Stomach (tissue), 9 donors: ENCODE results near the gene DHRS7B. TPM values are rescaled to one million over a fixed set of nuclear protein-coding genes. Genes with fewer than 3 reads are reported as not detected.
A peak's percentile ranks its signal among the peaks of the same experiment; 100 is the strongest.

Experiments used
- DNase-seq, 2 donors: peaks; one replicate each; pipeline versions ENCODE4 v3.0.0 to v3.0.0-alpha.2; 2013 to 2019
- H3K27ac ChIP-seq, 5 donors: fragments of 200-600 bp in 4 of 5; sonication (generic) in 4 of 5; one replicate each; pipeline ENCODE4 v1.5.1; 2013 to 2019; ENCODE audit warnings: mild to moderate bottlenecking in 1 of 5, moderate library complexity in 1 of 5
- H3K27me3 ChIP-seq, 3 donors: fragments of 200-600 bp; sonication (generic); one replicate each; pipeline ENCODE4 v1.5.1; 2017 to 2019; ENCODE audit warnings: mixed run types in 1 of 3
- H3K36me3 ChIP-seq, 4 donors: fragments of 200-600 bp; sonication (generic); 1 replicate in 3 of 4; 2 replicates in 1 of 4; pipeline ENCODE4 v1.5.1; 2016 to 2019
- H3K4me1 ChIP-seq, 4 donors: fragments of 200-600 bp; sonication (generic); one replicate each; pipeline ENCODE4 v1.5.1; 2016 to 2019
- H3K4me3 ChIP-seq, 4 donors: fragments of 200-600 bp; sonication (generic) in 3 of 4; one replicate each; pipeline ENCODE4 v1.5.1; 2016 to 2019; ENCODE audit warnings: mild to moderate bottlenecking in 1 of 4
- H3K9me3 ChIP-seq, 4 donors: fragments of 200-600 bp; sonication (generic); one replicate each; pipeline ENCODE4 v1.5.1; 2016 to 2019
- CTCF ChIP-seq, 7 experiments: fragments of 450-650 bp in 4 of 7; fragments of 200-600 bp in 3 of 7; sonication (generic) in 3 of 7; IDR thresholded peaks; one replicate each; pipeline ENCODE4 v1.5.1; 2016 to 2019; ENCODE audit warnings: antibody characterized with exemption in 7 of 7, control low read depth in 2 of 7, mild to moderate bottlenecking in 1 of 7
- EP300 ChIP-seq: sonication (generic); formaldehyde crosslinking; IDR thresholded peaks from one replicate; pipeline ENCODE4 v1.6.1; 2017; ENCODE audit warnings: antibody characterized with exemption
- POLR2A ChIP-seq, 4 donors: fragments of 450-650 bp; IDR thresholded peaks; one replicate each; pipeline ENCODE4 v1.6.1; 2016; ENCODE audit warnings: antibody characterized with exemption in 4 of 4, control low read depth in 2 of 4, mild to moderate bottlenecking in 1 of 4, moderate library complexity in 1 of 4
- POLR2AphosphoS5 ChIP-seq, 3 donors: sonication (generic); formaldehyde crosslinking; IDR thresholded peaks; one replicate each; pipeline ENCODE4 v1.6.1; 2016; ENCODE audit warnings: antibody characterized with exemption in 3 of 3
- WGBS, 5 donors: extraction: QIAGEN DNeasy Blood & Tissue Kit in 3 of 5; methylation state at CpG; one replicate each; pipeline versions ENCODE4 v1.1.5 to v1.1.7; 2013 to 2018; 5-methylcytosine and 5-hydroxymethylcytosine counted together
- intact Hi-C: fragments of 100-400 bp; cut with DNase I; formaldehyde crosslinking; loops from one replicate; pipeline ENCODE4 v1.15.1; 2023; ENCODE audit warnings: low total_unique reads
- polyA plus RNA-seq, 3 donors: library from polyadenylated mRNA; stranded (reverse); fragments of 200-250 nt; gene quantifications; one replicate each; pipeline ENCODE4 v1.2.3, GENCODE V29; 2013
- total RNA-seq, 5 donors: library from RNA; depleted of rRNA; stranded (reverse); fragments of >200 nt; gene quantifications; one replicate each; pipeline versions ENCODE4 v1.1.0 to v1.2.3, GENCODE V29; 2014 to 2016
- donor health status: healthy with polysubstance abuse.
- donor health status: Bipolar disorder and iron deficiency.
- donor health status: healthy.

The DHRS7B gene
- total and polyA plus RNA-seq, 8 donors: 5.8 to 32.9 (median 20.3) TPM; not detected in 1

DNA sequence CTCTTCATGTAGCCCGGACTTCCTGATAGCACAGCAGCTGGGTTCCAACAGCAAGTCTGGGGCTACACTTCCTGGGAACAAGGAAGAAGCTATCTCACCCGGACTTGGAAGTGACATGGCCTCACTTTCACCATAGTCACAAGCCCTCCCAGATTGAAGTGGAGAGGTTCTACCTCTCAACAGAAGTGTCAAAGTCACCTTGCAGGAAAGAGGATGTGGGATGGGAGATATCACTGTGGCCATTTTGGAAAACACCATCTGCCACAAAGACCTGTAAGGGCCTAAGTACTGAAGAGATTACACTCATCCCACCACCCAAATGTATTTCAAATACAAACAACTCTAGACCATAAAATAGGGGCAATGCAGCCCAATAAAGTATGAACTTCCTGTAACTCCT lies 29.9 kb upstream of the DHRS7B start:
- Histone ChIP-seq H3K36me3 (no peaks in the 10 kb centered on the region), H3K9me3 (no peaks in the 10 kb centered on the region), H3K4me3 (no peak overlapping the region), H3K27me3 (no peaks in the 10 kb centered on the region), H3K4me1 (peaks cover 4 to 19% (median 13%) of the 10 kb centered on the region in 4 donors), H3K27ac (no peak overlapping the region)
- DNase-seq: no peak
- TF ChIP-seq CTCF (IDR thresholded peaks at IDR 0.05) (no peak), POLR2AphosphoS5 (IDR thresholded peaks at IDR 0.05) (no peak), EP300 (no peak), POLR2A (IDR thresholded peaks at IDR 0.05) (no peak)
- 70 to 81% (median 77%) methylated on average over 2 of the region's 2 CpGs for WGBS, 5 donors
- intact Hi-C loops: no loop called here

GRCh38 chr17:21098934-21099689 lies 27.7 kb upstream of the DHRS7B start:
- WGBS, 5 donors: 1% methylated on average over 29 of the region's 29 CpGs
- Histone ChIP-seq H3K27ac (peak overlapping the region in 1 of 5 donors; percentile 8), H3K4me1 (peaks cover 4 to 19% (median 13%) of the 10 kb centered on the region in 4 donors), H3K4me3 (peak overlapping the region; percentile 44 to 64 (median 58)), H3K36me3 (no peaks in the 10 kb centered on the region), H3K27me3 (no peaks in the 10 kb centered on the region), H3K9me3 (no peaks in the 10 kb centered on the region)
- DNase-seq: peak; percentile 62 to 87
- TF ChIP-seq EP300 (no peak), POLR2A (IDR thresholded peaks at IDR 0.05) (no peak), POLR2AphosphoS5 (IDR thresholded peaks at IDR 0.05) (no peak), CTCF (IDR thresholded peaks at IDR 0.05) (no peak)
- intact Hi-C loops: no loop called here

DNA sequence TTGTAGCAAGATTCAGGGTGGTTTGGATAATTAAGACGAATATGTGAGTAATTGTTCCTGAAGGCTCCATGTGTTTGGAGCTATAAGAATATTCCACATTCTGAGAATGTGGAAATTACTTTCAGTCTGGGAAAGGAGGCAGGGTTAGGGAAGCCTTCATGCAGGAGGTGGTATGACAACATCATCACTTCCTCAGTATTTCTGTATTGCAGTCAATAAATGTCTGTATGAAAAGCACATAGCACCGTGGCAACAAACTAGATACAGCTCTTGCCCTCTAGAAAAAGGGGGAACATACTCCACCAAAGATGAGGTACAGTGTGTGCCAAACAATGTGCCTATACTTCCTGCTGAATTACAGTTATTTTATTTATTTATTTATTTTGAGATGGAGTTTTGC lies 26.1 kb upstream of the DHRS7B start:
- Histone ChIP-seq H3K9me3 (no peaks in the 10 kb centered on the region), H3K27me3 (no peaks in the 10 kb centered on the region), H3K36me3 (no peaks in the 10 kb centered on the region), H3K4me3 (no peak overlapping the region), H3K27ac (no peak overlapping the region), H3K4me1 (peaks cover 4 to 19% (median 13%) of the 10 kb centered on the region in 4 donors)
- no peak for DNase-seq
- 71 to 92% (median 80%) methylated on average over 2 of the region's 2 CpGs for WGBS, 5 donors
- intact Hi-C loops: no loop called here
- no peak for TF ChIP-seq CTCF (IDR thresholded peaks at IDR 0.05)
- TF ChIP-seq POLR2AphosphoS5 (IDR thresholded peaks at IDR 0.05): no peak
- no peak for TF ChIP-seq EP300
- TF ChIP-seq POLR2A (IDR thresholded peaks at IDR 0.05): no peak

DNA sequence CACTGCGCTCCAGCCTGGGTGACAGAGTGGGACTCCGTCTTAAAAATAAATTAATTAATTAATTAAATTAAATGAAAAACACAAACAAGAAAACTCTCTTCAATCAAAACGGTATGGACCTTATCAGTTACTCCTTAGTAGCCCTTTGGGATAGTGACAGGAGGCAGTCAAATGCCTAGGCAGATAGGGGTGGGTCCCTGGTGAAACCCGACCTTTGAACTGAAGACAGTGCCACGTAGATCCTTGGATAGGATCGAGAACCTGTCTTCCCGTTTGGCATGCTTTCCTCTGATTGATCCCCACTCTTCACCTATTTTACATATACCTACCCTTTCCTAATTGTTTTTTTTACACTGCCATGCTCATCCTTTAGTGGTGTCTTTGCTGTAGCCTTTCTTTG lies 22.2 kb upstream of the DHRS7B start:
- H3K4me1 ChIP-seq: peaks cover 0 to 6% (median 2%) of the 10 kb centered on the region in 4 donors
- no peak for TF ChIP-seq EP300
- TF ChIP-seq POLR2AphosphoS5 (IDR thresholded peaks at IDR 0.05): no peak
- TF ChIP-seq CTCF (IDR thresholded peaks at IDR 0.05): no peak
- TF ChIP-seq POLR2A (IDR thresholded peaks at IDR 0.05): no peak
- no peaks in the 10 kb centered on the region for H3K36me3 ChIP-seq
- intact Hi-C loops: no loop called here
- H3K27ac ChIP-seq: no peak overlapping the region
- WGBS, 5 donors: 85 to 87% (median 86%) methylated on average over 7 of the region's 7 CpGs
- H3K9me3 ChIP-seq: no peaks in the 10 kb centered on the region
- DNase-seq: no peak
- H3K27me3 ChIP-seq: no peaks in the 10 kb centered on the region
- no peak overlapping the region for H3K4me3 ChIP-seq
